K562 (cell line): ENCODE data around the gene GRB2. TPM values are rescaled to one million over a fixed set of nuclear protein-coding genes. Genes with fewer than 3 reads are reported as not detected.
A peak's percentile ranks its signal among the peaks of the same experiment; 100 is the strongest.

Source experiments
- CBFA2T3 ChIP-seq: fragments of 450-650 bp; IDR thresholded peaks from 2 replicates; pipeline ENCODE4 v1.6.1; 2017
- EP400 ChIP-seq: fragments of 450-650 bp; IDR thresholded peaks from 2 replicates; pipeline ENCODE4 v1.6.1; 2017; ENCODE audit warnings: antibody characterized with exemption, mild to moderate bottlenecking, moderate library complexity
- LEF1 ChIP-seq: fragments of 450-650 bp; IDR thresholded peaks from 2 replicates; pipeline ENCODE4 v1.6.1; 2016; ENCODE audit warnings: mild to moderate bottlenecking
- MEF2D ChIP-seq: conservative IDR thresholded peaks from 2 replicates; pipeline ENCODE4 v1.6.1; 2016; ENCODE audit warnings: low read depth, missing genetic modification characterization, missing compliant biosample characterization
- RB1 ChIP-seq: fragments of 450-650 bp; IDR thresholded peaks from 2 replicates; pipeline ENCODE4 v1.6.1; 2017; ENCODE audit warnings: low read depth, mild to moderate bottlenecking
- ZNF146 ChIP-seq: IDR thresholded peaks from one replicate; pipeline ENCODE4 v1.6.1; 2018; ENCODE audit warnings: missing compliant biosample characterization; ENCODE audit not compliant: unreplicated experiment
- polyA plus RNA-seq, 8 experiments: library from polyadenylated mRNA; depleted of rRNA in 4 of 8; stranded (reverse) in 5 of 8; unstranded in 3 of 8; fragments of >200 nt; fragmentation: Nextera tagmentation in 2 of 8; fragmentation: Illumina TruSeq in 1 of 8; extraction: Ambion mirVana in 2 of 8; extraction: Trizol in 1 of 8; gene quantifications; 2 replicates each; pipeline versions ENCODE4 v1.2.1 to v1.2.3, GENCODE V29; 2011 to 2014; ENCODE audit warnings: inconsistent platforms in 1 of 8, missing spikeins in 1 of 8
- total RNA-seq, 7 experiments: library from RNA; depleted of rRNA in 6 of 7; stranded (reverse); fragments of >200 nt in 6 of 7; fragmentation: Illumina TruSeq in 2 of 7; extraction: Trizol in 2 of 7; gene quantifications; 2 replicates each; pipeline versions ENCODE4 v1.2.1 to v1.2.3, GENCODE V29; 2011 to 2021; ENCODE audit warnings: low replicate concordance in 1 of 7
- TF ChIP-seq, protein P1 (sequence below): fragments of 250-450 bp; sonication (Bioruptor Pico); IDR thresholded peaks from 2 replicates; pipeline ENCODE4 v1.9.0; 2021; ENCODE audit warnings: mild to moderate bottlenecking, inconsistent platforms
- TF ChIP-seq, protein P2 (sequence below): sonication (generic); formaldehyde crosslinking; IDR thresholded peaks from 2 replicates; pipeline ENCODE4 v1.8.0; 2023; ENCODE audit warnings: mild to moderate bottlenecking, missing genetic modification reagents
- TF ChIP-seq, protein P3 (sequence below): IDR thresholded peaks from 2 replicates; pipeline ENCODE4 v1.6.1; 2011; ENCODE audit warnings: borderline replicate concordance, low read depth, mild to moderate bottlenecking, moderate library complexity, low read length; ENCODE audit not compliant: insufficient read depth, poor library complexity, severe bottlenecking
- TF ChIP-seq, protein P4 (sequence below), 2 experiments: fragments of 450-650 bp; formaldehyde crosslinking in 1 of 2; IDR thresholded peaks; 2 replicates each; pipeline versions ENCODE4 v1.4.0 to v1.6.1; 2014 to 2020; ENCODE audit warnings: mild to moderate bottlenecking in 2 of 2, borderline replicate concordance in 1 of 2, low read depth in 1 of 2

The GRB2 gene
- total and polyA plus RNA-seq, 9 of the 15 experiments (the other 6 are each of a cell fraction or from before 2014, with no cell fraction given): 57.2 to 136 (median 84.8) TPM

DNA sequence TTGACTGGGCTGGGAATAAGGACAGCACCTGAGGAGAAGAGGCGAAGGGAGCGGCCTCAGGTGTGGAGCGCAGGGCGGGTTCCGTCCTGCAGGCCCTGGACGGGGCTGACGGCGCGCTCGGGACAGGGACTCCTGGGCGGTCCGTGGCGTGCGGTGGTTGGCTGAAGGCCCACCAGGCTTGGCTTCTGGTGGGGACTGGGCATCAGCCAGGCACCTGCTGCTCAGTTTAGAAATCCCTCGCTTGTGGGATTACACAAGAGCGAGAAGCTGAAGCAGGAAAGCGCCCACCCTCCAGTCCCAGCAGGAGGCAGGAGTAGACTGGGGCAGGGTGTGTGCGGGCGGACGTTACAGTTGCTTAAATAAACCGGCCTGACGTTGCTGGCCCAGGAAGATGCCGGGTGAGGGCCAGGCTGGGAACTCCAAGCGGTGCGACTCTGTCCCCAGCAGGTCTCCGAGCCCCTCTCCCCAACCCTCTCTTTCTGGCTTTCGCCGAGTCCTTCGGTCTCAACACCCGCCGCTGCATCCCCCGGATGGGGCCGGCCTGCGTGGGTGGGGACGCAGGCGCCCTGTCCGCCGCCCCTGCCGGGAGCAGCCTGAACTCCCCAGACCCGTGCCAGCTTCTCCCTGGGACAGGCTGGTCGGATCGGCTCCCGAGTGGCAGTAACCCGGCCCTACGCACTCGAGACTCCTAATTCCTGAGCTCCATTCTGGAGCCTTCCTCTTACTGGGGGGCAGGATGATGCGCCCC, 135.1 kb downstream of the GRB2 start (continued):
- TF ChIP-seq, protein P1, sequence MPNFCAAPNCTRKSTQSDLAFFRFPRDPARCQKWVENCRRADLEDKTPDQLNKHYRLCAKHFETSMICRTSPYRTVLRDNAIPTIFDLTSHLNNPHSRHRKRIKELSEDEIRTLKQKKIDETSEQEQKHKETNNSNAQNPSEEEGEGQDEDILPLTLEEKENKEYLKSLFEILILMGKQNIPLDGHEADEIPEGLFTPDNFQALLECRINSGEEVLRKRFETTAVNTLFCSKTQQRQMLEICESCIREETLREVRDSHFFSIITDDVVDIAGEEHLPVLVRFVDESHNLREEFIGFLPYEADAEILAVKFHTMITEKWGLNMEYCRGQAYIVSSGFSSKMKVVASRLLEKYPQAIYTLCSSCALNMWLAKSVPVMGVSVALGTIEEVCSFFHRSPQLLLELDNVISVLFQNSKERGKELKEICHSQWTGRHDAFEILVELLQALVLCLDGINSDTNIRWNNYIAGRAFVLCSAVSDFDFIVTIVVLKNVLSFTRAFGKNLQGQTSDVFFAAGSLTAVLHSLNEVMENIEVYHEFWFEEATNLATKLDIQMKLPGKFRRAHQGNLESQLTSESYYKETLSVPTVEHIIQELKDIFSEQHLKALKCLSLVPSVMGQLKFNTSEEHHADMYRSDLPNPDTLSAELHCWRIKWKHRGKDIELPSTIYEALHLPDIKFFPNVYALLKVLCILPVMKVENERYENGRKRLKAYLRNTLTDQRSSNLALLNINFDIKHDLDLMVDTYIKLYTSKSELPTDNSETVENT (CRISPR knock-in tag): no peak
- TF ChIP-seq RB1 (peak; percentile 29; the same call in 1 of the 2 replicates), ZNF146 (CRISPR knock-in tag) (no peak), EP400 (peak; percentile 42), CBFA2T3 (no peak), LEF1 (no peak), MEF2D (tag) (no peak)
- TF ChIP-seq, protein P2, sequence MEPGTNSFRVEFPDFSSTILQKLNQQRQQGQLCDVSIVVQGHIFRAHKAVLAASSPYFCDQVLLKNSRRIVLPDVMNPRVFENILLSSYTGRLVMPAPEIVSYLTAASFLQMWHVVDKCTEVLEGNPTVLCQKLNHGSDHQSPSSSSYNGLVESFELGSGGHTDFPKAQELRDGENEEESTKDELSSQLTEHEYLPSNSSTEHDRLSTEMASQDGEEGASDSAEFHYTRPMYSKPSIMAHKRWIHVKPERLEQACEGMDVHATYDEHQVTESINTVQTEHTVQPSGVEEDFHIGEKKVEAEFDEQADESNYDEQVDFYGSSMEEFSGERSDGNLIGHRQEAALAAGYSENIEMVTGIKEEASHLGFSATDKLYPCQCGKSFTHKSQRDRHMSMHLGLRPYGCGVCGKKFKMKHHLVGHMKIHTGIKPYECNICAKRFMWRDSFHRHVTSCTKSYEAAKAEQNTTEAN (CRISPR knock-in tag): no peak
- TF ChIP-seq, protein P3, sequence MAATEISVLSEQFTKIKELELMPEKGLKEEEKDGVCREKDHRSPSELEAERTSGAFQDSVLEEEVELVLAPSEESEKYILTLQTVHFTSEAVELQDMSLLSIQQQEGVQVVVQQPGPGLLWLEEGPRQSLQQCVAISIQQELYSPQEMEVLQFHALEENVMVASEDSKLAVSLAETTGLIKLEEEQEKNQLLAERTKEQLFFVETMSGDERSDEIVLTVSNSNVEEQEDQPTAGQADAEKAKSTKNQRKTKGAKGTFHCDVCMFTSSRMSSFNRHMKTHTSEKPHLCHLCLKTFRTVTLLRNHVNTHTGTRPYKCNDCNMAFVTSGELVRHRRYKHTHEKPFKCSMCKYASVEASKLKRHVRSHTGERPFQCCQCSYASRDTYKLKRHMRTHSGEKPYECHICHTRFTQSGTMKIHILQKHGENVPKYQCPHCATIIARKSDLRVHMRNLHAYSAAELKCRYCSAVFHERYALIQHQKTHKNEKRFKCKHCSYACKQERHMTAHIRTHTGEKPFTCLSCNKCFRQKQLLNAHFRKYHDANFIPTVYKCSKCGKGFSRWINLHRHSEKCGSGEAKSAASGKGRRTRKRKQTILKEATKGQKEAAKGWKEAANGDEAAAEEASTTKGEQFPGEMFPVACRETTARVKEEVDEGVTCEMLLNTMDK: peak; percentile 42
- TF ChIP-seq, protein P4, sequence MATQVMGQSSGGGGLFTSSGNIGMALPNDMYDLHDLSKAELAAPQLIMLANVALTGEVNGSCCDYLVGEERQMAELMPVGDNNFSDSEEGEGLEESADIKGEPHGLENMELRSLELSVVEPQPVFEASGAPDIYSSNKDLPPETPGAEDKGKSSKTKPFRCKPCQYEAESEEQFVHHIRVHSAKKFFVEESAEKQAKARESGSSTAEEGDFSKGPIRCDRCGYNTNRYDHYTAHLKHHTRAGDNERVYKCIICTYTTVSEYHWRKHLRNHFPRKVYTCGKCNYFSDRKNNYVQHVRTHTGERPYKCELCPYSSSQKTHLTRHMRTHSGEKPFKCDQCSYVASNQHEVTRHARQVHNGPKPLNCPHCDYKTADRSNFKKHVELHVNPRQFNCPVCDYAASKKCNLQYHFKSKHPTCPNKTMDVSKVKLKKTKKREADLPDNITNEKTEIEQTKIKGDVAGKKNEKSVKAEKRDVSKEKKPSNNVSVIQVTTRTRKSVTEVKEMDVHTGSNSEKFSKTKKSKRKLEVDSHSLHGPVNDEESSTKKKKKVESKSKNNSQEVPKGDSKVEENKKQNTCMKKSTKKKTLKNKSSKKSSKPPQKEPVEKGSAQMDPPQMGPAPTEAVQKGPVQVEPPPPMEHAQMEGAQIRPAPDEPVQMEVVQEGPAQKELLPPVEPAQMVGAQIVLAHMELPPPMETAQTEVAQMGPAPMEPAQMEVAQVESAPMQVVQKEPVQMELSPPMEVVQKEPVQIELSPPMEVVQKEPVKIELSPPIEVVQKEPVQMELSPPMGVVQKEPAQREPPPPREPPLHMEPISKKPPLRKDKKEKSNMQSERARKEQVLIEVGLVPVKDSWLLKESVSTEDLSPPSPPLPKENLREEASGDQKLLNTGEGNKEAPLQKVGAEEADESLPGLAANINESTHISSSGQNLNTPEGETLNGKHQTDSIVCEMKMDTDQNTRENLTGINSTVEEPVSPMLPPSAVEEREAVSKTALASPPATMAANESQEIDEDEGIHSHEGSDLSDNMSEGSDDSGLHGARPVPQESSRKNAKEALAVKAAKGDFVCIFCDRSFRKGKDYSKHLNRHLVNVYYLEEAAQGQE (IDR thresholded peaks at IDR 0.05; ENCODE audit: borderline replicate concordance): peak; percentile 31
- TF ChIP-seq, protein P4 (CRISPR knock-in tag; IDR thresholded peaks at IDR 0.05; ENCODE audit: low read depth): no peak
